ENCODE measurements around the gene HIPK3.
"Not testable (repeated sequence)": the region's sequence is repeated elsewhere in the genome, so short reads cannot be mapped to it uniquely, and the experiment has no call there.

The HIPK3 gene

GRCh38 chr11:33257160-33257896, at the start of gene HIPK3:
TSS of gene HIPK3 (plus strand) at chr11:33257381.
- DNase-seq (ENCODE audit: low read depth), result peak; percentile 68

- no peak for DNase-seq (ENCODE audit: low read depth)
These were observed 49.7 kb upstream of the HIPK3 start for GRCh38 chr11:33207408-33207985.

GRCh38 chr11:33208150-33208549, 49.0 kb upstream of the HIPK3 start:
- no peak for DNase-seq (ENCODE audit: low read depth)

GRCh38 chr11:33211153-33211552, 46.0 kb upstream of the HIPK3 start:
- DNase-seq (ENCODE audit: low read depth), result no peak

GRCh38 chr11:33211580-33211979, 45.6 kb upstream of the HIPK3 start:
- DNase-seq (ENCODE audit: low read depth), result no peak

- no peak for DNase-seq (ENCODE audit: low read depth)
These were observed 43.0 kb upstream of the HIPK3 start for GRCh38 chr11:33214187-33214586.

GRCh38 chr11:33214767-33215166, 42.4 kb upstream of the HIPK3 start:
- no peak for DNase-seq (ENCODE audit: low read depth)

GRCh38 chr11:33216676-33217075, 40.5 kb upstream of the HIPK3 start:
- DNase-seq (ENCODE audit: low read depth), result not testable (repeated sequence)

- no peak for DNase-seq (ENCODE audit: low read depth)
These were observed 35.0 kb upstream of the HIPK3 start for GRCh38 chr11:33222052-33222750.

- no peak for DNase-seq (ENCODE audit: low read depth)
These were observed 31.8 kb upstream of the HIPK3 start for GRCh38 chr11:33225371-33225770.

- DNase-seq (ENCODE audit: low read depth), result no peak
These were observed 29.5 kb upstream of the HIPK3 start for GRCh38 chr11:33227578-33228261.

- no peak for DNase-seq (ENCODE audit: low read depth)
These were observed 22.6 kb upstream of the HIPK3 start for GRCh38 chr11:33234397-33235190.

GRCh38 chr11:33237039-33237597, 20.1 kb upstream of the HIPK3 start:
- DNase-seq (ENCODE audit: low read depth), result no peak

GRCh38 chr11:33242575-33242974, 14.6 kb upstream of the HIPK3 start:
- DNase-seq (ENCODE audit: low read depth), result no peak

GRCh38 chr11:33243654-33244053, 13.5 kb upstream of the HIPK3 start:
- DNase-seq (ENCODE audit: low read depth), result not testable (repeated sequence)

GRCh38 chr11:33248416-33248971, 8.7 kb upstream of the HIPK3 start:
- peak; percentile 43 for DNase-seq (ENCODE audit: low read depth)

GRCh38 chr11:33256031-33256812, 959 bp upstream of the HIPK3 start:
- no peak for DNase-seq (ENCODE audit: low read depth)

- no peak for DNase-seq (ENCODE audit: low read depth)
These were observed 395 bp upstream of the HIPK3 start for GRCh38 chr11:33256813-33257159.

- peak; percentile 82 for DNase-seq (ENCODE audit: low read depth)
These were observed 883 bp downstream of the HIPK3 start for GRCh38 chr11:33257897-33258630.

Measured in GM04504 (cell line).